Mesenteric fat pad (tissue), 1 donor: ENCODE data around the gene LSM4. TPM values are rescaled to one million over a fixed set of nuclear protein-coding genes. Genes with fewer than 3 reads are reported as not detected.

Experiments
- DNase-seq: peaks from one replicate; pipeline ENCODE4 v3.0.0-alpha.2; 2020; ENCODE audit warnings: low spot score
- total RNA-seq: library from RNA; stranded (reverse); fragmentation: NEBNext Ultra II Directional; extraction: Animal tissue kit (Norgen Biotek cat#: 25700); gene quantifications from one replicate; pipeline ENCODE4 v1.2.1, GENCODE V29; 2021
- donor health status: DM: yes; HTN: yes; CAD: no.

The LSM4 gene
- total RNA-seq, 1 donor from 2014 or later, result 68.4 TPM

GRCh38 chr19:18292810-18293641 is 29.9 kb downstream of the LSM4 start:
- no peak for DNase-seq

- DNase-seq, result no peak
Observed at GRCh38 chr19:18292462-18292809, 30.4 kb downstream of the LSM4 start.

GRCh38 chr19:18291590-18292461 is 31.1 kb downstream of the LSM4 start:
- no peak for DNase-seq

- no peak for DNase-seq
Observed at GRCh38 chr19:18291019-18291524, 31.8 kb downstream of the LSM4 start.

DNA sequence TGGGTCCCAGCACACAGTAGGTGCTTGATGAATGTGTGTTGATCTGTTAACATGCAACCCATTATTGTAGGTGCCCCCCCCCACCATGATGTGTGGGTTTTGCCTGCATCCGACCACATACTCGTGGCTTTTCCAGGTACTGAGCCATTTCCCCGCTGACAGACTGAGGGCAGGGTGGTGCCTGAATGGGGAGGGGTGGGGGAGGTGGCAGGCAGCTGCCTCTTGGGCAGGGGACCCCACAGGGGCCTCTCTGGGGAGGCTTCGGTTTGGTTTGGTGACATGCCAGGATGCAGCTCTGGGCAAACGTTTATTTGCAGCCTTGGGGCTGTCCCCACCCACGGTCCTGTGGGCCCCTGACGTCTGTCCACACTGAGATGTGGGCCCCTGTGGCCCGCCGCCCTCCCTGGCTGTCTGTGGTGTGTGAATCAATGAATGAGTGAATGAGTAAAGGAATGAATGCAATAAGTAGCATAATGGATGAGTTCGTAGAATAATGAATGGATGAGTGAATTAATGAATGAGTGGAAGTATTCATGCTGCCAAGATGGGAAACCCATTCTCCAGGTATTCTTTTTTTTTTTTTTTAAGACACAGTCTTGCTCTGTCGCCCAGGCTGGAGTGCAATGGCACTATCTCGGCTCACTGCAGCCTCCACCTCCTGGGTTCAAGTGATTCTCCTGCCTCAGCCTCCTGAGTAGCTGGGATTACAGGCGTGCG is 32.4 kb downstream of the LSM4 start:
- no peak for DNase-seq

DNA sequence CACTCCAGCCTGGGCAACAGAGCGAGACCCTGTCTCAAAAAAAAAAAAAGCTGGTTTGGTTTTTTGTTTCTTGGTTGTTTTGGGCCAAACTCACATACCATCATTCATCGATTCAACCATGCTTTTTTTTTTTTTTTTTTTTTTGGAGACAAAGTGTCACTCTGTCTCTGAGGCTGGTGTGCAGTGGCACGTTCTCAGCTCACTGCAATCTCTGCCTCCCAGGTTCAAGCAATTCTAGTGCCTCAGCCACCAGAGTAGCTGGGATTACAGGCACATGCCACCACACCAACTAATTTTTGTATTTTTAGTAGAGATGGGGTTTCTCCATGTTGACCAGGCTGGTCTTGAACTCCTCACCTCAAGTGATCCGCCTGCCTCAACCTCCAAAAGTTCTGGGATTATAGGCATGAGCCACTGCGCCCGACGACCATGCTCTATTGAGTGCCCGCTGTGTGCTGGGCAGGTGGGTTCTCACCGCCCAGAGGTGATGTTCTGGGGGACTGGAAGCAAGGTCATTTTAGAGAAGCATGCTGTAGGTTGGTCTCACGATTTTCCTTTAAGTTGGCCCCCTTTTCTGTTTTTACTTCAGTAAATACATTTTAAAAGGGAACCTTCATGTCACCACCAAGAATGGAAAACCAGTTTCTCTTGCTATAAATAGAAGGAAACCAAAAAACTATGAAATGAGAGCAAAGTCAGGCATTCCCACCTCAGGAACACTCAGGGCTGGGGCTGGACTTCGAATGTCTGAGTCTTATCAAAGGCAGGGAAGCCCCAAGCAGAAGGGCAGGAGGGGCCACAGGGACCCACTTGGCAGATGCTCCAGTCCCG is 33.2 kb downstream of the LSM4 start:
- no peak for DNase-seq

- DNase-seq, result no peak
Observed at GRCh38 chr19:18287836-18288772, 34.8 kb downstream of the LSM4 start.

DNA sequence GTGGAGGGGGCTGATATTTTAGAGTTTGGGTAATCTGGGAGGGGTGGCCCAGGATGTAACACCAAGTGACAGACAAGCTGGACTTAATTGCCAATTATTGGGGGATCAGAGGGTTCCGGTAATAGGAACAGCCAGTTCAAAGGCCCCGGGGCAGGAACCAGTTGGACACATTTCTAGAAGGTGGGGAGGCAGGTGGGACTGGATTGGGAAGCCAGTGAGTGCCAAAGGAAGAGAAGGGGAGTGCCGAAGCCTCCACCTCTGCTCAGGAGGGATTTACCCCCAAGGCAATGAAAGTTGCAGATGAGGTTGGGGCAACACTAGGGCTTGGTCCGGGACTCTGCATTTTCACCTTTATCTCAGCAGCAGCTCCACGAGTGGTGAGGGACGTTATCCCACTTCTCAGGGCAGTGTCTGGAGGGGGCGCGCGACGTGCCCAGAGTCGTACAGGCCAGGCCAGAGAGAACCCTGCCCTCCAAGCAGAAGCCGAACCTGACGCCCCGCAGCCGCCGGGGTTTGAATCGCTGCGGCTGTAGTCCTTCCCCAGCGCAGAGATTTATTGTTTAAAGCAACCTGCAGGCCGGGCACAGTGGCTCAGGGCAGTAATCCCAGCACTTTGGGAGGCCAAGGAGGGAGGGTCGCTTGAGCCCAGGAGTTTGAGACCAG is 35.8 kb downstream of the LSM4 start:
- DNase-seq, result no peak

DNA sequence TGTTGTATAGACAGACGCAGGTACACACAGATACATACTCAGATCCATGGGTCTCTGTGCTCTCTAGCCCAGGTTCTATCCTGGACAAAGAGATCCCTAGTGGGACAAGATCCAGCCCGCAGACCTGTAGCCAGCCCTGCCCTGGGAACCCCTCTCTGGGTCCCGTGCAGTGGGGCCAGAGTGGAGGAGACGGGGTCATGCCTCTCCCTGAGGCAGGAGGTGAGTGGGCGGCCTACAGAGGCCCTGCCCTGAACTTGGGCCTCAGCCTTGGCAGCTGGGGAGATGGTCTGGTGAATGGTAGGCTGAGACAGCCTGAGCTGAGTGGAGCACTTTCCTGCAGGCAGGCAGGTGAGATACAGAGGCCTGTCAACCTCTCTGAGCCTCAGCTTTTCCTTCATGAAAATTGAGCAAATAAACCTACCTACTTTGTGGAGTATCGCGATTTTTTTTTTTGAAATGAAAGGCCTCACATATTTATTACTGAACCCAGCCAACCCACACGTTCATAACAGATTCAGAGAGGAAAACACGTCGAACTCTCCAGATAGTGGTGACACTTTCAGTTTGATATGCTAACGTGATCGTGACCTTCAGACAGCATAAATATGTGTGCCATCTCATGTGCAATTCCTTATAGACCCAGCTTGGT is 38.0 kb downstream of the LSM4 start:
- no peak for DNase-seq

- no peak for DNase-seq
Observed at GRCh38 chr19:18283338-18283737, 39.5 kb downstream of the LSM4 start.

DNA sequence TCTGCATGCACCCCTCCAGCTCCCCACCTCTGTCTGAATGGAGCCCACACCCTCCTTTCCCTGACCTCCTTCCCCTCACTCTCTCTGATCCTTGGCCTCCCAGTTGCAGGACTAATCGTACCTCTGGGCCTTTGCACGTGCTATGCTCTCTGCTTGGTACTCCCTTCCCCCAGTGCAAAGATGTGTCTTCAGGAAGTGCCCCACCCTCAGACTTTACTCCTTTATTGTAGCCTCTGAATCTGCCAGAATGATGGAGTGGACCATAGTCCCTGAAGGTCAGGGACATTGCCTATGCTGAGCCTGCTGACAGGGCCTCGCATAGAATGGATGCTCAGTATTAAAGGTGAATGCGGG is 40.1 kb downstream of the LSM4 start:
- DNase-seq, result no peak

- no peak for DNase-seq
Observed at GRCh38 chr19:18282021-18282787, 40.7 kb downstream of the LSM4 start.

- peak; percentile 99 for DNase-seq
Observed at GRCh38 chr19:18281082-18282020, 41.5 kb downstream of the LSM4 start, which contains the start of gene JUND. Gene JUND (minus strand): TSS chr19:18281622. CDS start chr19:18281484, 138 bp downstream.

GRCh38 chr19:18280247-18281081 is 42.4 kb downstream of the LSM4 start:
- DNase-seq, result no peak

GRCh38 chr19:18279516-18280246 is 43.2 kb downstream of the LSM4 start:
- peak; percentile 95 for DNase-seq
